ENCODE measurements around the gene TMEM151A.

Gene TMEM151A

GRCh38 chr11:66325263-66325671, 33.6 kb downstream of the TMEM151A start:
- H3K4me3 ChIP-seq (ENCODE audit: low read depth, low read length) = no peak overlapping the region
- in situ Hi-C loops (cut with HindIII; ENCODE audit: low pct_ligation_motif_present, low sequenced_read_pairs) = no loop called here
- no peak for DNase-seq
- H3K27ac ChIP-seq = no peak overlapping the region
- H3K27me3 ChIP-seq (replicated peaks) = no peaks in the 10 kb centered on the region
- no peak for TF ChIP-seq CTCF (IDR thresholded peaks at IDR 0.05; ENCODE audit: low read depth, low read length, missing control alignments)
- H3K36me3 ChIP-seq (replicated peaks) = no peaks in the 10 kb centered on the region

GRCh38 chr11:66326261-66327111, 34.8 kb downstream of the TMEM151A start:
- no peaks in the 10 kb centered on the region for H3K36me3 ChIP-seq (replicated peaks)
- no peaks in the 10 kb centered on the region for H3K27me3 ChIP-seq (replicated peaks)
- no peak for DNase-seq
- H3K27ac ChIP-seq = peak overlapping the region; percentile 78
- no peak overlapping the region for H3K4me3 ChIP-seq (ENCODE audit: low read depth, low read length)
- TF ChIP-seq CTCF (IDR thresholded peaks at IDR 0.05; ENCODE audit: low read depth, low read length, missing control alignments) = no peak
- in situ Hi-C loops (cut with HindIII; ENCODE audit: low pct_ligation_motif_present, low sequenced_read_pairs) = no loop called here

GRCh38 chr11:66327171-66328030, 35.7 kb downstream of the TMEM151A start:
- no peaks in the 10 kb centered on the region for H3K36me3 ChIP-seq (replicated peaks)
- peak overlapping the region; percentile 78 for H3K27ac ChIP-seq
- in situ Hi-C loops (cut with HindIII; ENCODE audit: low pct_ligation_motif_present, low sequenced_read_pairs) = no loop called here
- H3K4me3 ChIP-seq (ENCODE audit: low read depth, low read length) = no peak overlapping the region
- peak; percentile 23 for TF ChIP-seq CTCF (IDR thresholded peaks at IDR 0.05; ENCODE audit: low read depth, low read length, missing control alignments)
- H3K27me3 ChIP-seq (replicated peaks) = no peaks in the 10 kb centered on the region
- peak; percentile 75 for DNase-seq

- Histone ChIP-seq H3K4me3 (ENCODE audit: low read depth, low read length) (no peak overlapping the region), H3K27me3 (replicated peaks) (no peaks in the 10 kb centered on the region), H3K27ac (peak overlapping the region; percentile 78), H3K36me3 (replicated peaks) (peaks cover 5% of the 10 kb centered on the region)
- in situ Hi-C loops (cut with HindIII; ENCODE audit: low pct_ligation_motif_present, low sequenced_read_pairs) = no loop called here
- no peak for DNase-seq
- no peak for TF ChIP-seq CTCF (IDR thresholded peaks at IDR 0.05; ENCODE audit: low read depth, low read length, missing control alignments)
Measured at GRCh38 chr11:66328031-66328301, 36.3 kb downstream of the TMEM151A start.

GRCh38 chr11:66328302-66329144, 36.8 kb downstream of the TMEM151A start:
- TF ChIP-seq CTCF (IDR thresholded peaks at IDR 0.05; ENCODE audit: low read depth, low read length, missing control alignments) = peak; percentile 95
- no peak overlapping the region for H3K4me3 ChIP-seq (ENCODE audit: low read depth, low read length)
- no peaks in the 10 kb centered on the region for H3K27me3 ChIP-seq (replicated peaks)
- in situ Hi-C loops (cut with HindIII; ENCODE audit: low pct_ligation_motif_present, low sequenced_read_pairs) = no loop called here
- peak overlapping the region; percentile 78 for H3K27ac ChIP-seq
- H3K36me3 ChIP-seq (replicated peaks) = peaks cover 10% of the 10 kb centered on the region
- peak; percentile 62 for DNase-seq
